HepG2 (cell line): ENCODE data around the gene VSIG2. TPM values are rescaled to one million over a fixed set of nuclear protein-coding genes. Genes with fewer than 3 reads are reported as not detected.

Experiments used
- ATAC-seq: fragments of 200-7000 bp; cut with Tn5 transposase; 3 replicates; pipeline ENCODE4 v1.9.1; 2020; ENCODE audit warnings: mild to moderate bottlenecking, moderate library complexity
- BruUV-seq: library from RNA; stranded (reverse); fragments of 400-500 nt; replicated peaks from 2 replicates; lab custom pipeline; 2021; lab: Mats Ljungman, UMichigan
- CTCF ChIA-PET: fragments of 300-600 bp; formaldehyde crosslinking; extraction: SDS; loops from one replicate; lab custom pipeline; 2021; ENCODE audit warnings: low total read pairs, inconsistent platforms, low intra/inter-chr PET ratio; lab: Yijun Ruan, JAX
- POLR2A ChIA-PET: fragments of 350-600 bp; sonication (Branson Sonifier 250); formaldehyde crosslinking; loops from one replicate; lab custom pipeline; 2020; ENCODE audit warnings: antibody characterized with exemption, inconsistent platforms; lab: Yijun Ruan, JAX
- DNase-seq: peaks from one replicate; pipeline ENCODE4 v3.0.0-alpha.2; 2015; ENCODE audit warnings: low spot score
- FAIRE-seq: peaks from 3 replicates; lab custom pipeline; 2011; peaks lifted over from hg19 to GRCh38; lab: Jason Lieb, UNC
- H2AFZ ChIP-seq: one replicate; pipeline ENCODE4 v1.6.1; 2011; ENCODE audit warnings: low read length, inconsistent platforms
- H3K27ac ChIP-seq: fragments of 300-600 bp; 3 replicates; pipeline ENCODE4 v1.8.0; 2011; ENCODE audit warnings: mixed run types, mild to moderate bottlenecking, mixed read lengths, low read length, inconsistent platforms; ENCODE audit not compliant: insufficient read depth; ENCODE audit errors: extremely low read length
- H3K27me3 ChIP-seq, 2 experiments: fragments of 200-600 bp in 1 of 2; 2 replicates in 1 of 2; 3 replicates in 1 of 2; pipeline versions ENCODE4 v1.6.0 to v1.8.0; 2011; ENCODE audit warnings: low read length in 2 of 2, mild to moderate bottlenecking in 2 of 2, moderate library complexity in 2 of 2, inconsistent platforms in 1 of 2; ENCODE audit not compliant: insufficient read depth in 2 of 2, control insufficient read depth in 1 of 2
- H3K36me3 ChIP-seq, 2 experiments: fragments of 200-600 bp in 1 of 2; replicated peaks in 1 of 2; 2 replicates in 1 of 2; 3 replicates in 1 of 2; pipeline versions ENCODE4 v1.5.1 to v1.8.0; 2011; ENCODE audit warnings: low read length in 2 of 2, inconsistent platforms in 1 of 2; ENCODE audit not compliant: insufficient read depth in 2 of 2, control insufficient read depth in 1 of 2
- H3K4me1 ChIP-seq: 2 replicates; pipeline ENCODE4 v1.5.1; 2012; ENCODE audit warnings: low read length, inconsistent platforms; ENCODE audit not compliant: insufficient read depth
- H3K4me2 ChIP-seq: 2 replicates; pipeline ENCODE4 v1.6.0; 2011; ENCODE audit warnings: low read depth, low read length, inconsistent platforms
- H3K4me3 ChIP-seq, 3 experiments: fragments of 200-600 bp in 1 of 3; sonication (generic), shearing (Covaris generic) in 1 of 3; replicated peaks in 1 of 3; 2 replicates each; pipeline ENCODE4 v1.5.1; 2011 to 2016; ENCODE audit warnings: low read length in 3 of 3, inconsistent platforms in 2 of 3, low read depth in 2 of 3, mild to moderate bottlenecking in 2 of 3, control low read depth in 1 of 3, mixed read lengths in 1 of 3; ENCODE audit not compliant: insufficient read depth in 1 of 3
- H3K79me2 ChIP-seq: one replicate; pipeline ENCODE4 v1.6.1; 2011; ENCODE audit warnings: low read length, inconsistent platforms; ENCODE audit not compliant: insufficient read depth
- H3K9ac ChIP-seq: 2 replicates; pipeline ENCODE4 v1.6.0; 2011; ENCODE audit warnings: mild to moderate bottlenecking, low read depth, low read length, inconsistent platforms; ENCODE audit not compliant: insufficient read depth
- H3K9me3 ChIP-seq: 2 replicates; pipeline ENCODE4 v1.5.1; 2012; ENCODE audit warnings: mild to moderate bottlenecking, low read length
- H4K20me1 ChIP-seq: 2 replicates; pipeline ENCODE4 v1.6.0; 2011; ENCODE audit warnings: inconsistent platforms, mild to moderate bottlenecking, low read length, moderate library complexity; ENCODE audit not compliant: insufficient read depth
- BCL6 ChIP-seq: IDR thresholded peaks from 2 replicates; pipeline ENCODE4 v1.6.1; 2016; ENCODE audit warnings: missing genetic modification reagents, missing compliant biosample characterization
- CCAR2 ChIP-seq: fragments of 200-400 bp; formaldehyde crosslinking; optimal IDR thresholded peaks from 2 replicates; pipeline ENCODE3; 2018; ENCODE audit warnings: low read depth, mild to moderate bottlenecking, low read length, moderate library complexity
- GZF1 ChIP-seq: sonication (generic); formaldehyde crosslinking; IDR thresholded peaks from 2 replicates; pipeline ENCODE4 v1.5.1; 2020; ENCODE audit warnings: mild to moderate bottlenecking, missing genetic modification reagents
- SAP130 ChIP-seq: IDR thresholded peaks from 2 replicates; pipeline ENCODE4 v1.6.1; 2016; ENCODE audit warnings: low read depth
- ZC3H4 ChIP-seq: sonication (generic); formaldehyde crosslinking; IDR thresholded peaks from 2 replicates; pipeline ENCODE4 v1.4.0; 2020; ENCODE audit warnings: missing genetic modification reagents, borderline replicate concordance
- ZNF124 ChIP-seq: sonication (generic); formaldehyde crosslinking; IDR thresholded peaks from 2 replicates; pipeline ENCODE4 v1.4.0; 2020; ENCODE audit warnings: missing genetic modification reagents
- ZNF337 ChIP-seq: sonication (generic); formaldehyde crosslinking; IDR thresholded peaks from 2 replicates; pipeline ENCODE4 v1.5.1; 2020; ENCODE audit warnings: missing genetic modification reagents, low read depth, mild to moderate bottlenecking, borderline replicate concordance
- ZNF496 ChIP-seq: sonication (generic); formaldehyde crosslinking; IDR thresholded peaks from 2 replicates; pipeline ENCODE4 v1.8.1; 2023; ENCODE audit warnings: mild to moderate bottlenecking, moderate library complexity, missing genetic modification reagents; ENCODE audit not compliant: insufficient replicate concordance
- WGBS: methylation state at CpG from one replicate; pipeline ENCODE4 v1.1.6; 2017; ENCODE audit warnings: low lambda C conversion rate; 5-methylcytosine and 5-hydroxymethylcytosine counted together
- in situ Hi-C: cut with HindIII; loops from 2 replicates; pipeline ENCODE4 v1.10.0; 2017; ENCODE audit warnings: low pct_unique_long_range_greater_than_20kb; ENCODE audit not compliant: extremely low pct_ligation_motif_present
- intact Hi-C: fragments of 100-400 bp; cut with micrococcal nuclease; formaldehyde crosslinking; loops from one replicate; pipeline ENCODE4 v1.10.0; 2022; ENCODE audit not compliant: unreplicated experiment
- polyA plus RNA-seq, 8 experiments: library from polyadenylated mRNA; depleted of rRNA in 3 of 8; stranded (reverse) in 7 of 8; unstranded in 1 of 8; fragments of >200 nt; fragmentation: Illumina TruSeq in 4 of 8; extraction: Trizol in 4 of 8; gene quantifications; 2 replicates each; pipeline versions ENCODE4 v1.2.1 to v1.2.3, GENCODE V29; 2011 to 2016; ENCODE audit warnings: low read depth in 4 of 8, missing spikeins in 1 of 8, mixed read lengths in 1 of 8; ENCODE audit not compliant: insufficient read depth in 1 of 8
- total RNA-seq, 5 experiments: library from RNA; depleted of rRNA; stranded (reverse); fragments of >200 nt; fragmentation: Illumina TruSeq; extraction: Trizol; gene quantifications; 2 replicates each; pipeline ENCODE4 v1.2.3, GENCODE V29; 2016; ENCODE audit warnings: low read depth in 1 of 5
- TF ChIP-seq, protein P1 (sequence below): IDR thresholded peaks from 2 replicates; pipeline ENCODE4 v1.6.1; 2016; ENCODE audit warnings: control low read depth

The VSIG2 gene
- total and polyA plus RNA-seq, 2 of the 13 experiments (the other 11 are each of a cell fraction or from before 2014, with no cell fraction given), result 0.80 to 2.7 TPM

DNA sequence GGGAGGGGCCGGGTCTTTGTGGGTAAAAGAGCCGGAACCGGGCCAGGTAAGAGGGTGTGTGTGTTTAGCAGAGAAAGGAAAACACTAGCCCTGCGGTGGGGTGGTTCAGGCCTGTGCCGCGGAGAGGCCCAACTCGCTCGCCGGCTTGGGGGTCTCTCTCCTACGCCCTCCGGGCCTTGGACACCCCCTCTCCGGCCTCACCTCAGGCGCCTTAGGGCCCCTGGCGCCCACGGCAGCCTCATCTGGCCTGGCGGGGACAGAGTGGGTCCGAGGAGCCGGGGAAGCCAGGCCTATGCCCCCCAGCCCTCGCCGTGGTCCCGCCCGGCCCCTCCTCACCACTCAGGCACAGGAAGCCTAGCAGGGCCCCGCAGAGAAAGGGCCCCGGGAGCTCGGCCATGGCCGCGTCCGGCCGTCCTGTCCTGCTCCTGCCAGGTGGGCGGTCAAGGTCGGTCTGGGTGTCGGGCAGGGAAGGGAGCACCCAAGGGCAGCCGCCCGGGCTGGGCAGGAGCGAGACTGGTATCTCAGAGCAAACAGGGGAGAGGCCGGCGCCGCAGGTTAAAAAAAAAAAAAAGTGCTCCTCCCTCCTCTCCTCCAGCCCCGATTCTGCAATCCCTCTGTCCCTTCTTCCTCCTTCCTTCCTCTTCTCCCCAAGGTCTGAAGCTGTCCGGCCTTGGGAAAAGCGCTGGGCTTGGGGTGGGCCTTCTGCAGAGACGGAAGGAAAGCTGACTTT lies at the start of gene VSIG2 (continued):
- TF ChIP-seq ZNF496 (CRISPR knock-in tag) (no peak), SAP130 (CRISPR knock-in tag) (no peak), ZC3H4 (CRISPR knock-in tag) (no peak), BCL6 (CRISPR knock-in tag) (peak; percentile 51; the same call in 1 of the 2 replicates), ZNF337 (no peak)

DNA sequence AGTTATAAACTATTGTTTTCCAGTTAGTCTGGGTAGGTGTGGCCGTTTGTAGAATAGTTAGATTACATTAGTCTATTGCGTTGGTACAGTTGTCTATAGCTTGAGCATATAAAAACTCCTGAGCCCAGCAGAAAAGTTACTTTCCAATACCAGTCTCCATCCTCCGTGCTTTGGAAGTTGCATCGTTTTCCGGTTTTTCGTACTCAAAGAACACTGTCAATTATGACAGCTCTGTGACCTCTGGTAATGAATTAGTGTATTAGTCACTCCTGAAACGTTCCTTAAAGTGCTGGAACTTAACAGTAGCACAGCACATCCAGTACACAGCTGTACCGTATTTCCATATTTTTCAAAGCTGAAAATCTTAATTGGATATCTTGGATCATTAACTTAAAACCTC lies 49.0 kb upstream of the VSIG2 start:
- TF ChIP-seq ZNF124 (CRISPR knock-in tag) (no peak), CCAR2 (no peak), GZF1 (CRISPR knock-in tag) (0 out of 2 replicates have a peak, but pooled peaks have one; percentile 34)
- TF ChIP-seq, protein P1, sequence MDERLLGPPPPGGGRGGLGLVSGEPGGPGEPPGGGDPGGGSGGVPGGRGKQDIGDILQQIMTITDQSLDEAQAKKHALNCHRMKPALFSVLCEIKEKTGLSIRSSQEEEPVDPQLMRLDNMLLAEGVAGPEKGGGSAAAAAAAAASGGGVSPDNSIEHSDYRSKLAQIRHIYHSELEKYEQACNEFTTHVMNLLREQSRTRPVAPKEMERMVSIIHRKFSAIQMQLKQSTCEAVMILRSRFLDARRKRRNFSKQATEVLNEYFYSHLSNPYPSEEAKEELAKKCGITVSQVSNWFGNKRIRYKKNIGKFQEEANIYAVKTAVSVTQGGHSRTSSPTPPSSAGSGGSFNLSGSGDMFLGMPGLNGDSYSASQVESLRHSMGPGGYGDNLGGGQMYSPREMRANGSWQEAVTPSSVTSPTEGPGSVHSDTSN (CRISPR knock-in tag), result no peak
- peak overlapping the region; percentile 88 for H3K9ac ChIP-seq
- POLR2A ChIA-PET, result interaction anchor here (1.3 to 2.7 kb wide), 6 partner anchors 36 to 161 kb away, joined by 3 to 14 read pairs (median 10); partner anchors contain the start of genes SIAE and SPA17

More for the DNA sequence above, 49.0 kb upstream of the VSIG2 start:
- Histone ChIP-seq H3K4me1 (peaks cover 43% of the 10 kb centered on the region), H3K9me3 (no peaks in the 10 kb centered on the region), H4K20me1 (peaks cover 20% of the 10 kb centered on the region), H2AFZ (peak overlapping the region; percentile 37), H3K36me3 (no peaks in the 10 kb centered on the region), H3K27me3 (no peaks in the 10 kb centered on the region; a peak in 1 of 5 replicates), H3K79me2 (peaks cover 39% of the 10 kb centered on the region), H3K4me2 (peak overlapping the region; percentile 87), H3K4me3 (peak overlapping the region; percentile 94 to 96 (median 96)), H3K27ac (peak overlapping the region; percentile 88)
- CTCF ChIA-PET, result interaction anchor here (0.9 kb wide), 1 partner anchor 54 kb away, joined by 3 read pairs; no protein-coding TSS in a partner anchor
- TSS peak; percentile 80 for BruUV-seq
- WGBS, result 2% methylated on average over 8 of the region's 8 CpGs
- DNase-seq (no peak), ATAC-seq (no peak), FAIRE-seq (no peak)
- intact Hi-C loops, result loop anchor here (2.0 kb wide), 1 partner anchor 36 kb away; no protein-coding TSS in a partner anchor
- in situ Hi-C loops, result no loop called here
